ENCODE measurements around the gene OBSCN. TPM values are rescaled to one million over a fixed set of nuclear protein-coding genes. Genes with fewer than 3 reads are reported as not detected.
"Not testable (repeated sequence)": the region's sequence is repeated elsewhere in the genome, so short reads cannot be mapped to it uniquely, and the experiment has no call there.

The OBSCN gene
- total RNA-seq, 1 donor from 2014 or later = 316 TPM

DNA sequence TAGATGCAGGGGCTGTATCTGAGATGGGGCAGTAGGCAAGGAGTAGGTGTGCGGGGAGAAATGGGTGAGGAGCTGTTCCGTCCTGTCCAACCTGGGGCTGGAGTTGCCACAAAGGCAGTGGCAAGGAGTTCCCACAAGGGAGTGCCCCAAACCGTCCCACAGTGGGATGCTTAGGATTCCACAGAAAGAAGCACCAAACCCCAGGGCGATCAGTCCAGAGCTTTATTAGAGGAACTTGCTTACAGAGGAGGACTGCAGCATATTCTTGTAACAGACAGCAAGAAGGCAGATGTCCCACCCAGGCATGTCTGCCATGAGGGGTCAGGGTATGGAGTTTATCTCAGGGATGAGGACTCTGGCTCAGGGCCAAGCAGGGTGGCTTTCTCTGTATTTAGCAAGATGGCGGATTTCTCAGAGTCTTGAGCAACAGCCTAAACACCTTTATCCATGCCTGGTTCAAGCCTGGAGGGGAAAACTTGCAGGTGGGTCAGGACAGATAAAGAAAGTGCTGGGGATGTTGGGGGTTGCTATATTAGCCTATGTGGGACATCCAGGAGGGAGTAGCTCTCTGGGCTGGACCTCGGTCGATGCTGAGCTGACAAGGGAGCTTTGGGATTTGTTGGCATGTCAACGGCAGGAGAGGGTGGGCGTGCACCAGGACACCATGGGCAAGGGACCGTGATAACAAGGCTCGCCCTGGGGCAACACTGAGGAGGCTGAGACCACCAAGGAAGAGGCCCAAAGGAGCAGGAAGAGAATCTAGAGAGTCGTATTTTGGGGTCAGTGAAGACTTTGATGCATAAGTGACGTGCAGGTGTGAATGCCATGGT lies 32.8 kb downstream of the OBSCN start:
- Histone ChIP-seq H3K27me3 (ENCODE audit: low read depth) (no peaks in the 10 kb centered on the region), H3K27ac (replicated peaks) (no peak overlapping the region), H3K4me1 (peaks cover 37% of the 10 kb centered on the region), H3K36me3 (peaks cover 82% of the 10 kb centered on the region), H3K4me3 (no peak overlapping the region), H3K9me3 (replicated peaks) (peaks cover 46% of the 10 kb centered on the region)
- intact Hi-C loops (cut with micrococcal nuclease) = no loop called here
- no peak for TF ChIP-seq CTCF (IDR thresholded peaks at IDR 0.05; ENCODE audit: borderline replicate concordance)
- no peak for DNase-seq

GRCh38 chr1:228241259-228241658 lies 33.4 kb downstream of the OBSCN start:
- Histone ChIP-seq H3K9me3 (replicated peaks) (peaks cover 52% of the 10 kb centered on the region), H3K27me3 (ENCODE audit: low read depth) (no peaks in the 10 kb centered on the region), H3K36me3 (peaks cover 88% of the 10 kb centered on the region), H3K27ac (replicated peaks) (no peak overlapping the region), H3K4me3 (no peak overlapping the region), H3K4me1 (peaks cover 36% of the 10 kb centered on the region)
- no peak for DNase-seq
- intact Hi-C loops (cut with micrococcal nuclease) = no loop called here
- TF ChIP-seq CTCF (IDR thresholded peaks at IDR 0.05; ENCODE audit: borderline replicate concordance) = no peak

DNA sequence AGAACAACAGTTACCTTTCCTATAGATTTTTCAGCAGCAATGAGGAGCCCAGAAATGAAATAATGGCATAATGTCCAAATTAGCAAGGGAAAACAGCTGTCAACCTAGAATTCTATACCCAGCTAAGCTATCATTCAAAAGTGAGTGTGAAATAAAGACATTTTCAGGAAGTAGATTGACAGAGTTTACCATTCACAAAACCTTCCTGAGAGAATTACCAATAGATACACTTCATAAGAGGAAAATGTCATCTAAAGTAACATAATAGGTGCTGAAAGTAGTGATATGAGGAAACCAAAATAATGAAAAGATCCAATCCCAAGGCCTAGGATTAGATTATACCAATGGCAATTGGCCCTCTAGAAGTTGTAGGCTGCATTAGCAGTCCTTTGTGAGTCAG lies 34.6 kb downstream of the OBSCN start:
- no peak overlapping the region for H3K4me3 ChIP-seq
- H3K4me1 ChIP-seq = peaks cover 25% of the 10 kb centered on the region
- H3K36me3 ChIP-seq = peaks cover 95% of the 10 kb centered on the region
- H3K27ac ChIP-seq (replicated peaks) = no peak overlapping the region
- TF ChIP-seq CTCF (IDR thresholded peaks at IDR 0.05; ENCODE audit: borderline replicate concordance) = no peak
- no peaks in the 10 kb centered on the region for H3K27me3 ChIP-seq (ENCODE audit: low read depth)
- intact Hi-C loops (cut with micrococcal nuclease) = no loop called here
- no peak for DNase-seq
- peaks cover 57% of the 10 kb centered on the region for H3K9me3 ChIP-seq (replicated peaks)

GRCh38 chr1:228243093-228243492 lies 35.2 kb downstream of the OBSCN start:
- Histone ChIP-seq H3K9me3 (replicated peaks) (peaks cover 57% of the 10 kb centered on the region), H3K27me3 (ENCODE audit: low read depth) (no peaks in the 10 kb centered on the region), H3K4me3 (no peak overlapping the region), H3K4me1 (peaks cover 18% of the 10 kb centered on the region), H3K36me3 (peaks cover 94% of the 10 kb centered on the region), H3K27ac (replicated peaks) (no peak overlapping the region)
- no peak for DNase-seq
- intact Hi-C loops (cut with micrococcal nuclease) = no loop called here
- TF ChIP-seq CTCF (IDR thresholded peaks at IDR 0.05; ENCODE audit: borderline replicate concordance) = no peak

DNA sequence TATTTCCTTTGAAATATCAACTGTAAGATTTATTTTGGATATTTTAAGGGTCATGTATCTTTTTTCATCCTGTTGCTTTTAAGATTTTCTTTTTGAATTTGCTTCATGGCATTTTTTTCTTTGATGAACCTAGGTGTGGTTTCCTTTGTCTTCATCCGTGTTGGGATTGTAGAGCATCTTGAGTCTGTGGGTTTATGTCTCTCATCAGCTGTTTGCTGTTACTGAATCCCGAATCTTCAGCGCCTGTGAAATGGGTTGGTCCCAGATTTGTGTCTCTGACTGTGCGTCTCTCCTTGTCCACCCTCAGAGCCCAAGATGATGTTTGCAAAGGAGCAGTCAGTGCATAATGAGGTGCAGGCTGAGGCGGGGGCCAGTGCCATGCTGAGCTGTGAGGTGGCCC lies 36.1 kb downstream of the OBSCN start:
- H3K9me3 ChIP-seq (replicated peaks) = peaks cover 57% of the 10 kb centered on the region
- intact Hi-C loops (cut with micrococcal nuclease) = not testable (repeated sequence)

GRCh38 chr1:228245111-228245510 lies 37.3 kb downstream of the OBSCN start:
- Histone ChIP-seq H3K9me3 (replicated peaks) (peaks cover 57% of the 10 kb centered on the region), H3K27me3 (ENCODE audit: low read depth) (no peaks in the 10 kb centered on the region), H3K36me3 (peaks cover 98% of the 10 kb centered on the region), H3K27ac (replicated peaks) (no peak overlapping the region), H3K4me3 (no peak overlapping the region), H3K4me1 (peaks cover 4% of the 10 kb centered on the region)
- intact Hi-C loops (cut with micrococcal nuclease) = no loop called here
- TF ChIP-seq CTCF (IDR thresholded peaks at IDR 0.05; ENCODE audit: borderline replicate concordance) = no peak
- no peak for DNase-seq

More for the DNA sequence above, 36.1 kb downstream of the OBSCN start:
- not testable (repeated sequence) for H3K27me3 ChIP-seq (ENCODE audit: low read depth); H3K4me3 ChIP-seq; H3K27ac ChIP-seq (replicated peaks); DNase-seq
- peaks cover 11% of the 10 kb centered on the region for H3K4me1 ChIP-seq
- H3K36me3 ChIP-seq = peaks cover 94% of the 10 kb centered on the region

Data from left ventricle myocardium inferior (tissue), 1 donor.